Liver (tissue), 3 donors: ENCODE data around the gene AGBL5.

ENCODE experiments used
- EGR1 ChIP-seq, 2 donors: IDR thresholded peaks; 2 replicates each; pipeline ENCODE4 v1.6.1; 2016 to 2018; ENCODE audit warnings: antibody characterized with exemption in 2 of 2, low read depth in 2 of 2
- GABPA ChIP-seq, 2 donors: IDR thresholded peaks in 1 of 2; conservative IDR thresholded peaks in 1 of 2; 2 replicates each; pipeline ENCODE4 v1.6.1; 2016; ENCODE audit warnings: antibody characterized with exemption in 2 of 2, mild to moderate bottlenecking in 1 of 2, moderate library complexity in 1 of 2
- HNF4G ChIP-seq: IDR thresholded peaks from 2 replicates; pipeline ENCODE4 v1.6.1; 2016; ENCODE audit warnings: antibody characterized with exemption
- NR2F2 ChIP-seq: IDR thresholded peaks from 2 replicates; pipeline ENCODE4 v1.6.1; 2016; ENCODE audit warnings: antibody characterized with exemption
- RAD21 ChIP-seq, 2 donors: IDR thresholded peaks; 2 replicates each; pipeline ENCODE4 v1.6.1; 2016; ENCODE audit warnings: antibody characterized with exemption in 2 of 2, mild to moderate bottlenecking in 2 of 2
- RXRA ChIP-seq, 2 donors: IDR thresholded peaks; 2 replicates each; pipeline ENCODE4 v1.6.1; 2017 to 2018; ENCODE audit warnings: antibody characterized with exemption in 2 of 2, mild to moderate bottlenecking in 1 of 2
- SP1 ChIP-seq: IDR thresholded peaks from 2 replicates; pipeline ENCODE4 v1.6.1; 2018; ENCODE audit warnings: antibody characterized with exemption, mild to moderate bottlenecking
- TAF1 ChIP-seq: conservative IDR thresholded peaks from 2 replicates; pipeline ENCODE4 v1.6.1; 2016; ENCODE audit warnings: antibody characterized with exemption, mild to moderate bottlenecking
- YY1 ChIP-seq: IDR thresholded peaks from 2 replicates; pipeline ENCODE4 v1.6.1; 2016; ENCODE audit warnings: antibody characterized with exemption, mild to moderate bottlenecking
- TF ChIP-seq, protein P1 (sequence below): fragments of 150-350 bp; IDR thresholded peaks from 2 replicates; pipeline ENCODE4 v1.5.1; 2017; ENCODE audit warnings: improper control_type of control experiment, low read depth, low read length; ENCODE audit not compliant: missing input control
- TF ChIP-seq, protein P2 (sequence below): IDR thresholded peaks from 2 replicates; pipeline ENCODE4 v1.6.1; 2016; ENCODE audit warnings: antibody characterized with exemption
- TF ChIP-seq, protein P3 (sequence below): IDR thresholded peaks from 2 replicates; pipeline ENCODE4 v1.6.1; 2016; ENCODE audit warnings: antibody characterized with exemption, mild to moderate bottlenecking
- donor health status: healthy.
- donor health status: healthy.

DNA sequence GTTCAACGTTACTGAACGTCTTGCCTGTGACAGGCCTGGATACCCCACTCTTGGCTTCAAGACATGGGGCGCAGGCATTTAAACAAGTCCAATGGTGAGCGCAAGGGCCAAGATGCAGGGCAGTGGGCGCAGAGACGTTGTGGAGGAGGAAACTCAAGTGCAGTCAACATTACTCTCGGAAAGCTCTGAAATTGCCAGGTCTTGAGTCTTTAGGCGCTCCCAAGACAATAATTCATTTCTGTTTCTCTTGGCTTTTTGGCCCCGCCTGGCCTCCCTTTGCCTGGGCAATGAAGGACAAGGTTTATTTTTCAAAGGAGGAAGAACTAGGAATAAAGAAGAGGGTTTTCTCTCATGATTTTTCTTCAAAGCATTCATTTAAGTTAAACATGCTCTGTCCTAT lies 32.0 kb upstream of the AGBL5 start:
- TF ChIP-seq YY1 (no peak), TAF1 (no peak), NR2F2 (no peak), HNF4G (no peak), EGR1 (IDR thresholded peaks at IDR 0.05; ENCODE audit: low read depth in 2 of 2) (no peak), RAD21 (IDR thresholded peaks at IDR 0.05) (no peak), SP1 (no peak), GABPA (IDR thresholded peaks at IDR 0.05 in 1 of 2, conservative IDR thresholded peaks at IDR 0.05 in 1 of 2) (no peak), RXRA (IDR thresholded peaks at IDR 0.05) (no peak)
- TF ChIP-seq, protein P1, sequence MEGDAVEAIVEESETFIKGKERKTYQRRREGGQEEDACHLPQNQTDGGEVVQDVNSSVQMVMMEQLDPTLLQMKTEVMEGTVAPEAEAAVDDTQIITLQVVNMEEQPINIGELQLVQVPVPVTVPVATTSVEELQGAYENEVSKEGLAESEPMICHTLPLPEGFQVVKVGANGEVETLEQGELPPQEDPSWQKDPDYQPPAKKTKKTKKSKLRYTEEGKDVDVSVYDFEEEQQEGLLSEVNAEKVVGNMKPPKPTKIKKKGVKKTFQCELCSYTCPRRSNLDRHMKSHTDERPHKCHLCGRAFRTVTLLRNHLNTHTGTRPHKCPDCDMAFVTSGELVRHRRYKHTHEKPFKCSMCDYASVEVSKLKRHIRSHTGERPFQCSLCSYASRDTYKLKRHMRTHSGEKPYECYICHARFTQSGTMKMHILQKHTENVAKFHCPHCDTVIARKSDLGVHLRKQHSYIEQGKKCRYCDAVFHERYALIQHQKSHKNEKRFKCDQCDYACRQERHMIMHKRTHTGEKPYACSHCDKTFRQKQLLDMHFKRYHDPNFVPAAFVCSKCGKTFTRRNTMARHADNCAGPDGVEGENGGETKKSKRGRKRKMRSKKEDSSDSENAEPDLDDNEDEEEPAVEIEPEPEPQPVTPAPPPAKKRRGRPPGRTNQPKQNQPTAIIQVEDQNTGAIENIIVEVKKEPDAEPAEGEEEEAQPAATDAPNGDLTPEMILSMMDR: no peak
- TF ChIP-seq, protein P2, sequence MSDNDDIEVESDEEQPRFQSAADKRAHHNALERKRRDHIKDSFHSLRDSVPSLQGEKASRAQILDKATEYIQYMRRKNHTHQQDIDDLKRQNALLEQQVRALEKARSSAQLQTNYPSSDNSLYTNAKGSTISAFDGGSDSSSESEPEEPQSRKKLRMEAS: no peak
- TF ChIP-seq, protein P3, sequence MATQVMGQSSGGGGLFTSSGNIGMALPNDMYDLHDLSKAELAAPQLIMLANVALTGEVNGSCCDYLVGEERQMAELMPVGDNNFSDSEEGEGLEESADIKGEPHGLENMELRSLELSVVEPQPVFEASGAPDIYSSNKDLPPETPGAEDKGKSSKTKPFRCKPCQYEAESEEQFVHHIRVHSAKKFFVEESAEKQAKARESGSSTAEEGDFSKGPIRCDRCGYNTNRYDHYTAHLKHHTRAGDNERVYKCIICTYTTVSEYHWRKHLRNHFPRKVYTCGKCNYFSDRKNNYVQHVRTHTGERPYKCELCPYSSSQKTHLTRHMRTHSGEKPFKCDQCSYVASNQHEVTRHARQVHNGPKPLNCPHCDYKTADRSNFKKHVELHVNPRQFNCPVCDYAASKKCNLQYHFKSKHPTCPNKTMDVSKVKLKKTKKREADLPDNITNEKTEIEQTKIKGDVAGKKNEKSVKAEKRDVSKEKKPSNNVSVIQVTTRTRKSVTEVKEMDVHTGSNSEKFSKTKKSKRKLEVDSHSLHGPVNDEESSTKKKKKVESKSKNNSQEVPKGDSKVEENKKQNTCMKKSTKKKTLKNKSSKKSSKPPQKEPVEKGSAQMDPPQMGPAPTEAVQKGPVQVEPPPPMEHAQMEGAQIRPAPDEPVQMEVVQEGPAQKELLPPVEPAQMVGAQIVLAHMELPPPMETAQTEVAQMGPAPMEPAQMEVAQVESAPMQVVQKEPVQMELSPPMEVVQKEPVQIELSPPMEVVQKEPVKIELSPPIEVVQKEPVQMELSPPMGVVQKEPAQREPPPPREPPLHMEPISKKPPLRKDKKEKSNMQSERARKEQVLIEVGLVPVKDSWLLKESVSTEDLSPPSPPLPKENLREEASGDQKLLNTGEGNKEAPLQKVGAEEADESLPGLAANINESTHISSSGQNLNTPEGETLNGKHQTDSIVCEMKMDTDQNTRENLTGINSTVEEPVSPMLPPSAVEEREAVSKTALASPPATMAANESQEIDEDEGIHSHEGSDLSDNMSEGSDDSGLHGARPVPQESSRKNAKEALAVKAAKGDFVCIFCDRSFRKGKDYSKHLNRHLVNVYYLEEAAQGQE: no peak
